HepG2 (cell line): ENCODE data around the gene USP15. TPM values are rescaled to one million over a fixed set of nuclear protein-coding genes. Genes with fewer than 3 reads are reported as not detected.

Source experiments
- BCL3 ChIP-seq: sonication (generic); formaldehyde crosslinking; IDR thresholded peaks from 2 replicates; pipeline ENCODE4 v1.5.1; 2020; ENCODE audit warnings: mild to moderate bottlenecking, missing genetic modification reagents, moderate library complexity
- CERS6 ChIP-seq: sonication (generic); formaldehyde crosslinking; IDR thresholded peaks from 2 replicates; pipeline ENCODE4 v1.5.0; 2020; ENCODE audit warnings: missing genetic modification reagents
- ERF ChIP-seq: IDR thresholded peaks from 2 replicates; pipeline ENCODE4 v1.6.1; 2018; ENCODE audit warnings: missing biosample characterization, missing genetic modification reagents
- KAT8 ChIP-seq: IDR thresholded peaks from 2 replicates; pipeline ENCODE4 v1.6.1; 2016; ENCODE audit warnings: missing genetic modification reagents, missing compliant biosample characterization
- KDM3A ChIP-seq: IDR thresholded peaks from 2 replicates; pipeline ENCODE4 v1.6.1; 2018; ENCODE audit warnings: low read depth, missing compliant biosample characterization
- NFKBIZ ChIP-seq: IDR thresholded peaks from 2 replicates; pipeline ENCODE4 v1.6.1; 2018; ENCODE audit warnings: missing genetic modification reagents, missing compliant biosample characterization
- NR2C2 ChIP-seq: sonication (generic); formaldehyde crosslinking; IDR thresholded peaks from 2 replicates; pipeline ENCODE4 v1.4.0; 2020; ENCODE audit warnings: missing genetic modification reagents, mild to moderate bottlenecking, moderate library complexity, borderline replicate concordance
- PBX2 ChIP-seq: IDR thresholded peaks from 2 replicates; pipeline ENCODE4 v1.6.1; 2016; ENCODE audit warnings: control low read depth
- PHF8 ChIP-seq: sonication (generic); formaldehyde crosslinking; IDR thresholded peaks from 2 replicates; pipeline ENCODE4 v1.5.0; 2020; ENCODE audit warnings: missing genetic modification reagents
- POLR2G ChIP-seq: fragments of 200-400 bp; formaldehyde crosslinking; IDR thresholded peaks from 2 replicates; pipeline ENCODE4 v1.6.1; 2018; ENCODE audit warnings: mild to moderate bottlenecking, low read depth, low read length, moderate library complexity
- SPEN ChIP-seq: sonication (generic); formaldehyde crosslinking; IDR thresholded peaks from 2 replicates; pipeline ENCODE4 v1.5.1; 2020; ENCODE audit warnings: low read depth, mild to moderate bottlenecking, missing genetic modification reagents
- ZNF496 ChIP-seq: sonication (generic); formaldehyde crosslinking; IDR thresholded peaks from 2 replicates; pipeline ENCODE4 v1.8.1; 2023; ENCODE audit warnings: mild to moderate bottlenecking, moderate library complexity, missing genetic modification reagents; ENCODE audit not compliant: insufficient replicate concordance
- ZNF562 ChIP-seq: sonication (generic); formaldehyde crosslinking; IDR thresholded peaks from 2 replicates; pipeline ENCODE4 v1.8.0; 2022; ENCODE audit warnings: missing genetic modification reagents, borderline replicate concordance
- ZNF749 ChIP-seq: sonication (generic); formaldehyde crosslinking; IDR thresholded peaks from 2 replicates; pipeline ENCODE4 v1.8.0; 2022; ENCODE audit warnings: mild to moderate bottlenecking, missing genetic modification reagents, moderate library complexity, borderline replicate concordance
- polyA plus RNA-seq, 8 experiments: library from polyadenylated mRNA; depleted of rRNA in 3 of 8; stranded (reverse) in 7 of 8; unstranded in 1 of 8; fragments of >200 nt; fragmentation: Illumina TruSeq in 4 of 8; extraction: Trizol in 4 of 8; gene quantifications; 2 replicates each; pipeline versions ENCODE4 v1.2.1 to v1.2.3, GENCODE V29; 2011 to 2016; ENCODE audit warnings: low read depth in 4 of 8, missing spikeins in 1 of 8, mixed read lengths in 1 of 8; ENCODE audit not compliant: insufficient read depth in 1 of 8
- total RNA-seq, 5 experiments: library from RNA; depleted of rRNA; stranded (reverse); fragments of >200 nt; fragmentation: Illumina TruSeq; extraction: Trizol; gene quantifications; 2 replicates each; pipeline ENCODE4 v1.2.3, GENCODE V29; 2016; ENCODE audit warnings: low read depth in 1 of 5
- TF ChIP-seq, protein P1 (sequence below): sonication (generic); formaldehyde crosslinking; IDR thresholded peaks from 2 replicates; pipeline ENCODE4 v1.8.0; 2023; ENCODE audit warnings: mild to moderate bottlenecking, missing genetic modification reagents
- TF ChIP-seq, protein P2 (sequence below): sonication (generic); formaldehyde crosslinking; IDR thresholded peaks from 2 replicates; pipeline ENCODE4 v1.9.0; 2022; ENCODE audit warnings: missing genetic modification reagents, mild to moderate bottlenecking, borderline replicate concordance
- TF ChIP-seq, protein P3 (sequence below): sonication (generic); formaldehyde crosslinking; IDR thresholded peaks from 2 replicates; pipeline ENCODE4 v1.5.0; 2020; ENCODE audit warnings: mild to moderate bottlenecking, missing genetic modification reagents, moderate library complexity
- TF ChIP-seq, protein P4 (sequence below): sonication (generic); formaldehyde crosslinking; IDR thresholded peaks from 2 replicates; pipeline ENCODE4 v1.4.0; 2020; ENCODE audit warnings: missing genetic modification reagents
- TF ChIP-seq, protein P5 (sequence below): IDR thresholded peaks from 2 replicates; pipeline ENCODE4 v1.6.1; 2016; ENCODE audit warnings: low read depth, control low read depth

The USP15 gene
- total and polyA plus RNA-seq, 2 of the 13 experiments (the other 11 are each of a cell fraction or from before 2014, with no cell fraction given) = 17.3 to 51.7 TPM

- TF ChIP-seq, protein P1, sequence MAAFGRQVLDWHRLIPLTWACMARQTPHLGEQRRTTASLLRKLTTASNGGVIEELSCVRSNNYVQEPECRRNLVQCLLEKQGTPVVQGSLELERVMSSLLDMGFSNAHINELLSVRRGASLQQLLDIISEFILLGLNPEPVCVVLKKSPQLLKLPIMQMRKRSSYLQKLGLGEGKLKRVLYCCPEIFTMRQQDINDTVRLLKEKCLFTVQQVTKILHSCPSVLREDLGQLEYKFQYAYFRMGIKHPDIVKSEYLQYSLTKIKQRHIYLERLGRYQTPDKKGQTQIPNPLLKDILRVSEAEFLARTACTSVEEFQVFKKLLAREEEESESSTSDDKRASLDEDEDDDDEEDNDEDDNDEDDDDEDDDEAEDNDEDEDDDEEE (CRISPR knock-in tag) = peak; percentile 78; the same call in 1 of the 2 replicates
- TF ChIP-seq SPEN (CRISPR knock-in tag) (peak; percentile 89), ZNF749 (CRISPR knock-in tag) (peak; percentile 97), BCL3 (CRISPR knock-in tag) (peak; percentile 61), KAT8 (CRISPR knock-in tag) (peak; percentile 94), CERS6 (CRISPR knock-in tag) (no peak), NR2C2 (peak; percentile 61), POLR2G (peak; percentile 94), ZNF496 (CRISPR knock-in tag) (no peak), ERF (CRISPR knock-in tag) (peak; percentile 92), ZNF562 (no peak), KDM3A (CRISPR knock-in tag) (peak; percentile 69), PHF8 (CRISPR knock-in tag) (peak; percentile 90), PBX2 (no peak), NFKBIZ (no peak)
- TF ChIP-seq, protein P2, sequence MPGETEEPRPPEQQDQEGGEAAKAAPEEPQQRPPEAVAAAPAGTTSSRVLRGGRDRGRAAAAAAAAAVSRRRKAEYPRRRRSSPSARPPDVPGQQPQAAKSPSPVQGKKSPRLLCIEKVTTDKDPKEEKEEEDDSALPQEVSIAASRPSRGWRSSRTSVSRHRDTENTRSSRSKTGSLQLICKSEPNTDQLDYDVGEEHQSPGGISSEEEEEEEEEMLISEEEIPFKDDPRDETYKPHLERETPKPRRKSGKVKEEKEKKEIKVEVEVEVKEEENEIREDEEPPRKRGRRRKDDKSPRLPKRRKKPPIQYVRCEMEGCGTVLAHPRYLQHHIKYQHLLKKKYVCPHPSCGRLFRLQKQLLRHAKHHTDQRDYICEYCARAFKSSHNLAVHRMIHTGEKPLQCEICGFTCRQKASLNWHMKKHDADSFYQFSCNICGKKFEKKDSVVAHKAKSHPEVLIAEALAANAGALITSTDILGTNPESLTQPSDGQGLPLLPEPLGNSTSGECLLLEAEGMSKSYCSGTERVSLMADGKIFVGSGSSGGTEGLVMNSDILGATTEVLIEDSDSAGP (CRISPR knock-in tag) = peak; percentile 97
- TF ChIP-seq, protein P3, sequence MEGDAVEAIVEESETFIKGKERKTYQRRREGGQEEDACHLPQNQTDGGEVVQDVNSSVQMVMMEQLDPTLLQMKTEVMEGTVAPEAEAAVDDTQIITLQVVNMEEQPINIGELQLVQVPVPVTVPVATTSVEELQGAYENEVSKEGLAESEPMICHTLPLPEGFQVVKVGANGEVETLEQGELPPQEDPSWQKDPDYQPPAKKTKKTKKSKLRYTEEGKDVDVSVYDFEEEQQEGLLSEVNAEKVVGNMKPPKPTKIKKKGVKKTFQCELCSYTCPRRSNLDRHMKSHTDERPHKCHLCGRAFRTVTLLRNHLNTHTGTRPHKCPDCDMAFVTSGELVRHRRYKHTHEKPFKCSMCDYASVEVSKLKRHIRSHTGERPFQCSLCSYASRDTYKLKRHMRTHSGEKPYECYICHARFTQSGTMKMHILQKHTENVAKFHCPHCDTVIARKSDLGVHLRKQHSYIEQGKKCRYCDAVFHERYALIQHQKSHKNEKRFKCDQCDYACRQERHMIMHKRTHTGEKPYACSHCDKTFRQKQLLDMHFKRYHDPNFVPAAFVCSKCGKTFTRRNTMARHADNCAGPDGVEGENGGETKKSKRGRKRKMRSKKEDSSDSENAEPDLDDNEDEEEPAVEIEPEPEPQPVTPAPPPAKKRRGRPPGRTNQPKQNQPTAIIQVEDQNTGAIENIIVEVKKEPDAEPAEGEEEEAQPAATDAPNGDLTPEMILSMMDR (CRISPR knock-in tag) = peak; percentile 97
- TF ChIP-seq, protein P4, sequence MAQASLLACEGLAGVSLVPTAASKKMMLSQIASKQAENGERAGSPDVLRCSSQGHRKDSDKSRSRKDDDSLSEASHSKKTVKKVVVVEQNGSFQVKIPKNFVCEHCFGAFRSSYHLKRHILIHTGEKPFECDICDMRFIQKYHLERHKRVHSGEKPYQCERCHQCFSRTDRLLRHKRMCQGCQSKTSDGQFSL (CRISPR knock-in tag) = 0 out of 2 replicates have a peak, but pooled peaks have one; percentile 13
- TF ChIP-seq, protein P5, sequence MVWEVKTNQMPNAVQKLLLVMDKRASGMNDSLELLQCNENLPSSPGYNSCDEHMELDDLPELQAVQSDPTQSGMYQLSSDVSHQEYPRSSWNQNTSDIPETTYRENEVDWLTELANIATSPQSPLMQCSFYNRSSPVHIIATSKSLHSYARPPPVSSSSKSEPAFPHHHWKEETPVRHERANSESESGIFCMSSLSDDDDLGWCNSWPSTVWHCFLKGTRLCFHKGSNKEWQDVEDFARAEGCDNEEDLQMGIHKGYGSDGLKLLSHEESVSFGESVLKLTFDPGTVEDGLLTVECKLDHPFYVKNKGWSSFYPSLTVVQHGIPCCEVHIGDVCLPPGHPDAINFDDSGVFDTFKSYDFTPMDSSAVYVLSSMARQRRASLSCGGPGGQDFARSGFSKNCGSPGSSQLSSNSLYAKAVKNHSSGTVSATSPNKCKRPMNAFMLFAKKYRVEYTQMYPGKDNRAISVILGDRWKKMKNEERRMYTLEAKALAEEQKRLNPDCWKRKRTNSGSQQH (CRISPR knock-in tag) = no peak
Measured at GRCh38 chr12:62259993-62260732, at the start of gene USP15 (continued).
